Temporal lobe (tissue), 1 donor: ENCODE data around the gene MMP27. TPM values are rescaled to one million over a fixed set of nuclear protein-coding genes. Genes with fewer than 3 reads are reported as not detected.

Experiments
- total RNA-seq: library from RNA; depleted of rRNA; stranded (reverse); fragments of >200 nt; gene quantifications from one replicate; pipeline ENCODE4 v1.2.3, GENCODE V29; 2014

Gene MMP27
- total RNA-seq, 1 donor from 2014 or later, result not detected

Other genes starting within 250 kb of the MMP27 start
- 0.25 TPM for gene MMP7, start 175.0 kb downstream of the MMP27 start, total RNA-seq
- gene MMP20, start 80.4 kb downstream of the MMP27 start, total RNA-seq, result not detected
- gene MMP8, start 19.2 kb upstream of the MMP27 start, total RNA-seq, result 0.25 TPM
- gene MMP10, start 74.9 kb upstream of the MMP27 start, total RNA-seq, result not detected
- gene MMP1, start 92.4 kb upstream of the MMP27 start, total RNA-seq, result not detected
- gene MMP3, start 137.8 kb upstream of the MMP27 start, total RNA-seq, result not detected
- gene MMP12, start 169.2 kb upstream of the MMP27 start, total RNA-seq, result not detected
- gene MMP13, start 250.0 kb upstream of the MMP27 start, total RNA-seq, result 0.25 TPM